ENCODE measurements around the gene FTO. TPM values are rescaled to one million over a fixed set of nuclear protein-coding genes. Genes with fewer than 3 reads are reported as not detected.

FTO gene
- total RNA-seq, 4 donors from 2014 or later, result 70.9 to 89.7 (median 86.8) TPM

DNA sequence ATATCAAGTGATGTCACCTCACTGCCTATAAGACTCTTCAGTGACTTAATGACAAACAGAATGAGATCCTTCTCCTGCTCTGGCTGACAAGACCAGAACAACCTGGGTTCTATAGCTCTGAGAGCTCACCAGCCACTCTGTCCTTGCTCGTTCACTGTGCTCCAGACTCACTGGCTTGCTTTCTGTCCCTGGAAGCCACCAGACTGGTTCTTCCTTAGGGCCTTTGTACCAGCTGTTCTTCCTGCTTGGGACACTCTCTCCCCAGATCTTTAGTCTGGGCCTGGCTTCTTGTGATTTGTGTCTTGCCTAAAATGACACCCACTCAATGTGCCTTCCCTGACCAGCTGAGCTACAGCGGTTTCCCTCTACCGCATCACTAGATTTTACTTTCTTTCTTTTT lies 76.1 kb downstream of the FTO start:
- TF ChIP-seq, protein P1, sequence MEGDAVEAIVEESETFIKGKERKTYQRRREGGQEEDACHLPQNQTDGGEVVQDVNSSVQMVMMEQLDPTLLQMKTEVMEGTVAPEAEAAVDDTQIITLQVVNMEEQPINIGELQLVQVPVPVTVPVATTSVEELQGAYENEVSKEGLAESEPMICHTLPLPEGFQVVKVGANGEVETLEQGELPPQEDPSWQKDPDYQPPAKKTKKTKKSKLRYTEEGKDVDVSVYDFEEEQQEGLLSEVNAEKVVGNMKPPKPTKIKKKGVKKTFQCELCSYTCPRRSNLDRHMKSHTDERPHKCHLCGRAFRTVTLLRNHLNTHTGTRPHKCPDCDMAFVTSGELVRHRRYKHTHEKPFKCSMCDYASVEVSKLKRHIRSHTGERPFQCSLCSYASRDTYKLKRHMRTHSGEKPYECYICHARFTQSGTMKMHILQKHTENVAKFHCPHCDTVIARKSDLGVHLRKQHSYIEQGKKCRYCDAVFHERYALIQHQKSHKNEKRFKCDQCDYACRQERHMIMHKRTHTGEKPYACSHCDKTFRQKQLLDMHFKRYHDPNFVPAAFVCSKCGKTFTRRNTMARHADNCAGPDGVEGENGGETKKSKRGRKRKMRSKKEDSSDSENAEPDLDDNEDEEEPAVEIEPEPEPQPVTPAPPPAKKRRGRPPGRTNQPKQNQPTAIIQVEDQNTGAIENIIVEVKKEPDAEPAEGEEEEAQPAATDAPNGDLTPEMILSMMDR (IDR thresholded peaks at IDR 0.05), result no peak
- DNase-seq (ENCODE audit: low spot score) (no peak), ATAC-seq (ENCODE audit: low FRiP score) (no peak)

DNA sequence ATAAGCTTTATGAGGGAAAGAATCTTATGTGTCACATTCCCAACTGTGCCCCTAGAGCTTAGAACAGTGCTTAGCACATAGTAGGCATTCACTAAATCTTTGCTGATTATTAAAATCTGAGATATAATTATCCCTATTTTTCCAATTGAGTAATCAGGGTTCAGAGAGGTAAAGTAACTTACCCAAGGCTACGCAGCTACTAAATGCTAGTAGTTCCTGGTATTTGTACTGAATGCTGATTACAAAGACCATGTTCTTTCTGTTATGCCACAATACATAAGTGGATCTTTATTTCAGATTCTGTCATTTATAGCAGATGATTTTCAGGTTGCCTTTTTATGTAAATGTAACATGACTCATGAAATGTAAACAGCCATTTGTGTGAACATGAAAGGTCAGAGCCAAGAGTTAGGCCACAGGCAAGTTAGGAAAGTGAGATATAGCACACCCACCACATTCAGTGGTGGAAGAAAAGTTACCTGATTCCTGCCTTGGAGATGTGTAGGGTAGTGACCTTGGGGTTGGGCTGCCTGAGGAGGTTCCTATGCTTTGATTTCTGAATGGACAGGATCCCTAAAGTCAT lies 77.2 kb downstream of the FTO start:
- ATAC-seq (ENCODE audit: low FRiP score) (no peak), DNase-seq (ENCODE audit: low spot score) (no peak)
- TF ChIP-seq, protein P1 (IDR thresholded peaks at IDR 0.05), result no peak

DNA sequence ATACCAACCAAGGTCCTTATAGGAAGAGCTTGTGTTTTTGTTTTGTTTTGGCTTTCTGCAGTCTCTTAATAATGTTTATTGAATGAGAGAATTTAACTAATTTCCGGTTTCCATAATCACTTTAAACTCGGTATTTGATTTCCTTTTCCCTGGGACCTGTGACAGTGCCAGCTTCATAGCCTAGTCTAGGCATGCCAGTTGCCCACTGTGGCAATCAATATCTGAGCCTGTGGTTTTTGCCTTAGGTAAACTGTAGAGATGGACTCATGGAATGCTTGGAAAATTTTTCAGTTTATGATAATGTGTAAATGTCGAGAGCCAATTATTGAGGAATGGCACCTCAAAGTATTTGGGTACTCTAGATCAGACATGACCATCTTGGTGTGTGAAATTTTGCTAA lies 78.2 kb downstream of the FTO start:
- TF ChIP-seq, protein P1 (IDR thresholded peaks at IDR 0.05), result no peak
- DNase-seq (ENCODE audit: low spot score) (no peak), ATAC-seq (ENCODE audit: low FRiP score) (no peak)

DNA sequence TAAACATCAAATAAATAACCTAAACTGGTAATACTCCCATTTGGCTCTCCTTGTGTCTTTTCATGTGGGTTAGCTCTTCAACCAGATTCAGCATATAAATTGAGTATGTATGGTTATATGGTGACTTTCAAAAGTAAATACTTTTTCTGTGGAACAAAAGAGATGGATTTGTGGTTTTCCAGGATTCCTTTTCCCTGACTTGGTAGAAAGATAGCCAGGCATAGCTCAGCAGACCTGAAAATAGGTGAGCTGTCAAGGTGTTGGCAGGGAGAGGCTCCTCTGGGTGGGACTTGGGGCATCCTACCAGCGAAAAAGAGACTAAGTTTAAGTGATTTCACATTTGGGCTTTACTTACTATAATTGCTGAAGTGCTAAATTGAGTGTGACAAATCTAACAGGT lies 80.3 kb downstream of the FTO start:
- no peak for ATAC-seq (ENCODE audit: low FRiP score)
- no peak for DNase-seq (ENCODE audit: low spot score)
- TF ChIP-seq, protein P1 (IDR thresholded peaks at IDR 0.05), result no peak

DNA sequence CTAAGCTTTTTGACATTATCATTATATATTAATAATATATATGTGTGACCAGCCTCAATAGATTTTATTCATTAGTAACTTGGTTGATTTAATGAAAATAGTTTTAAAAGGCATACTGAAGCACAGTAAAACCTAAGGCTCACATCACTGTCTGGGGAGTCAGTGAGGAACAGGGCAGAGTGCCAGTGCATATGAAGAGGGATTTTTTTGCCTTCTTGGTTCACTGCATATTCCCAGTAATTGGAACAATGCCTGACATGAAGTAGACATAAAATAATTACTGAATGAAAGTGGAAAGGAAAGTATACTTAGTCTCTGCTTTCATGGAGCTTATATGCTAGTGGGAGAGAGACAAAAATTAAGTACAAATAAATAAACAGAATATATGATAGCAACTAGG lies 81.1 kb downstream of the FTO start:
- DNase-seq (ENCODE audit: low spot score) (no peak), ATAC-seq (ENCODE audit: low FRiP score) (no peak)
- TF ChIP-seq, protein P1 (IDR thresholded peaks at IDR 0.05), result no peak

DNA sequence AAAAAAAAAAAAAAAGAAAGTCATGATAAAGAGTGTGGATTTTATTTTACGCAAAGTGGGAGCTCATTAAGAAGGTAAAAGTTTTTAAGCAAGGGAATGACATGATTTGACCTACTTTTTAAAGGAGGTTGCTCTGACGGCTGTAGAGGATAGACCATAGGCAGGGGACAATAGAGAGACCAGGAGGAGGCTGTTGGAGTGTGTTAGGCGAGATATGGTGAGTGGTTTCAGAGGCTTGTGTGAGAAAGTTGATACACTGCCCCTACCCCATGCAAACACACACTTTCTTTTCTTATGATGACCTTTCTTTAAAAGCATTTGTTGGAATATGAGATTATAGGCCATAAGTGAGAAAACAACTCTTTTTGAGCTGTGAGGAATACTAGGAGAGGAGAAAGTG lies 82.0 kb downstream of the FTO start:
- TF ChIP-seq, protein P1 (IDR thresholded peaks at IDR 0.05), result no peak
- no peak for ATAC-seq (ENCODE audit: low FRiP score)

DNA sequence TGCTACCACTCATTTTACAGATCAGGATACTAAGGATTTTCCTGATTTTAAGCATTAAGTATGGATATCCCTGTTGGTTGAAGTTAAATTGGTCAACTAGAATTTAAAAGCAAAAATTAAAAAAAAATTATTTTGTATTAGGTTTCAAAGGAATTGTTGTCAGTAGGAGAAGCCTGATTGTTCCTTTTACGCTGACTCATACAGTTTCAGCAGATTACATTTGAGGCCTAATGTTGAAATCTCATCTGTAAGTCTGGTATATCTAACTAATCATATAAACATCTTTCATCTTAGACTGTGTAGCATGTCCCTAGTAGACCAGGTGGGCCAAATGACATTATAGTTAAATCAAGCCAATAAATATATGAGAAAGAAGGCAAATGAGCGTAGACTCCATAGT lies 83.5 kb downstream of the FTO start:
- TF ChIP-seq, protein P1 (IDR thresholded peaks at IDR 0.05), result no peak
- DNase-seq (ENCODE audit: low spot score) (no peak), ATAC-seq (ENCODE audit: low FRiP score) (no peak)

More for the DNA sequence above, 82.0 kb downstream of the FTO start:
- DNase-seq (ENCODE audit: low spot score), result no peak

All from omental fat pad (tissue), 4 donors.